Left forelimb (tissue), 1 donor: ENCODE data around the gene SYDE1.

Experiments
- DNase-seq: peaks from one replicate; pipeline ENCODE4 v3.0.0-alpha.2; 2018; ENCODE audit warnings: low spot score

SYDE1 gene

GRCh38 chr19:15108145-15108844, 1.1 kb downstream of the SYDE1 start:
- no peak for DNase-seq

GRCh38 chr19:15108845-15109767, 1.9 kb downstream of the SYDE1 start:
- no peak for DNase-seq

- DNase-seq = no peak
These were observed 2.7 kb downstream of the SYDE1 start for GRCh38 chr19:15109768-15110417.

GRCh38 chr19:15110418-15110815, 3.2 kb downstream of the SYDE1 start:
- no peak for DNase-seq

GRCh38 chr19:15111758-15112157, 4.6 kb downstream of the SYDE1 start:
- DNase-seq = no peak

GRCh38 chr19:15112385-15112784, 5.2 kb downstream of the SYDE1 start:
- no peak for DNase-seq

- DNase-seq = no peak
These were observed 6.3 kb downstream of the SYDE1 start for GRCh38 chr19:15113245-15114152.

- DNase-seq = no peak
These were observed 6.9 kb downstream of the SYDE1 start for GRCh38 chr19:15114153-15114540.

GRCh38 chr19:15115080-15115479, 7.9 kb downstream of the SYDE1 start:
- no peak for DNase-seq

- DNase-seq = no peak
These were observed 8.8 kb downstream of the SYDE1 start for GRCh38 chr19:15115762-15116615.

- DNase-seq = no peak
These were observed 9.7 kb downstream of the SYDE1 start for GRCh38 chr19:15116856-15117255.

- DNase-seq = no peak
These were observed 11.0 kb downstream of the SYDE1 start for GRCh38 chr19:15118248-15118647.

GRCh38 chr19:15118789-15119494, 11.7 kb downstream of the SYDE1 start:
- no peak for DNase-seq

- no peak for DNase-seq
These were observed 13.2 kb downstream of the SYDE1 start for GRCh38 chr19:15120135-15121026.

- DNase-seq = no peak
These were observed 15.3 kb downstream of the SYDE1 start for GRCh38 chr19:15122331-15123030.

GRCh38 chr19:15123031-15123890, 16.1 kb downstream of the SYDE1 start:
- DNase-seq = no peak

GRCh38 chr19:15123900-15124299, 16.7 kb downstream of the SYDE1 start:
- no peak for DNase-seq
